ENCODE results near the gene TMEM151A. TPM values are rescaled to one million over a fixed set of nuclear protein-coding genes. Genes with fewer than 3 reads are reported as not detected.

TMEM151A gene
- total and polyA plus RNA-seq, 2 of the 4 experiments (the other 2 are of a cell fraction): 0.03 TPM; not detected in 1

GRCh38 chr11:66268244-66268951, 23.3 kb upstream of the TMEM151A start, which contains the start of gene RAB1B (continued):
- TF ChIP-seq MXI1 (IDR thresholded peaks at IDR 0.05; ENCODE audit: borderline replicate concordance, low read depth, low read length) (peak; percentile 24; the same call in 1 of the 2 replicates), NFE2L2 (IDR thresholded peaks at IDR 0.05; ENCODE audit: low read depth, low read length) (no peak)

GRCh38 chr11:66268952-66269905, 22.5 kb upstream of the TMEM151A start:
- Histone ChIP-seq H4K91ac (ENCODE audit: insufficient read depth, low read depth, low read length) (peak overlapping the region; percentile 87), H3K27ac (ENCODE audit: insufficient read depth, low read length) (peak overlapping the region; percentile 94), H3K4ac (ENCODE audit: low read depth, low read length) (peak overlapping the region; percentile 92), H3K27me3 (ENCODE audit: control insufficient read depth, insufficient read depth, low read length) (no peaks in the 10 kb centered on the region), H2BK20ac (ENCODE audit: low read depth, low read length) (no peak overlapping the region), H3K18ac (ENCODE audit: low read depth, low read length) (peak overlapping the region; percentile 56), H2BK5ac (ENCODE audit: low read depth, low read length, poor library complexity, severe bottlenecking) (peak overlapping the region; percentile 97), H3K79me1 (ENCODE audit: low read depth in 1 of 2, low read length in 2 of 2) (peaks cover 10 to 55% of the 10 kb centered on the region in 2 experiments), H3K4me2 (ENCODE audit: low read depth, low read length) (peak overlapping the region; percentile 90), H3K14ac (replicated peaks; ENCODE audit: low read depth, low read length) (peak overlapping the region; percentile 92), H3K4me1 (ENCODE audit: control insufficient read depth, insufficient read depth, low read length) (peaks cover 4% of the 10 kb centered on the region; the same call in 1 of the 2 replicates), H4K5ac (ENCODE audit: low read depth, low read length) (peak overlapping the region; percentile 81), H3K9me1 (ENCODE audit: insufficient read depth, low read length) (peaks cover 2% of the 10 kb centered on the region; the same call in 1 of the 2 replicates), H3K9ac (ENCODE audit: low read depth, low read length) (peak overlapping the region; percentile 86), H2BK120ac (ENCODE audit: low read depth, low read length) (peak overlapping the region; percentile 40), H3K23ac (ENCODE audit: low read depth, low read length) (peak overlapping the region; percentile 79), H3K4me3 (ENCODE audit: insufficient read depth, low read depth, low read length) (peak overlapping the region; percentile 63), H3K56ac (ENCODE audit: extremely low read depth, insufficient read depth, low read length) (peak overlapping the region; percentile 91), H2BK15ac (ENCODE audit: low read depth, low read length) (peak overlapping the region; percentile 43; the same call in 1 of the 3 replicates), H2AFZ (replicated peaks; ENCODE audit: low read length, poor library complexity) (peak overlapping the region; percentile 95), H4K8ac (ENCODE audit: low read depth in 2 of 2, low read length in 2 of 2) (peak overlapping the region; percentile 59 to 98), H3K36me3 (ENCODE audit: control insufficient read depth, insufficient read depth, low read length) (peaks cover 40% of the 10 kb centered on the region), H2AK9ac (replicated peaks; ENCODE audit: low read depth, low read length, poor library complexity) (peak overlapping the region; percentile 99), H2AK5ac (ENCODE audit: low read depth, low read length) (peak overlapping the region; percentile 94), H4K20me1 (ENCODE audit: insufficient read depth, low read length) (peaks cover 34% of the 10 kb centered on the region; the same call in 1 of the 2 replicates), H3K9me3 (ENCODE audit: control insufficient read depth, insufficient read depth, low read length) (no peaks in the 10 kb centered on the region)
- intact Hi-C loops (cut with micrococcal nuclease) (no loop called here), in situ Hi-C loops (cut with MboI; ENCODE audit: low sequenced_read_pairs) (no loop called here), dilution Hi-C loops (cut with HindIII; ENCODE audit: low sequenced_read_pairs, unreplicated experiment) (no loop called here)
- BruUV-seq (replicated peaks): TSS peak; percentile 56
- POLR2A ChIA-PET (ENCODE audit: unreplicated experiment): no interaction called here
- CTCF ChIA-PET: no interaction called here
- DNase-seq (peak; percentile 48), ATAC-seq (ENCODE audit: low read depth) (peak; percentile 2; the same call in 1 of the 2 replicates)
- TF ChIP-seq, protein P1, sequence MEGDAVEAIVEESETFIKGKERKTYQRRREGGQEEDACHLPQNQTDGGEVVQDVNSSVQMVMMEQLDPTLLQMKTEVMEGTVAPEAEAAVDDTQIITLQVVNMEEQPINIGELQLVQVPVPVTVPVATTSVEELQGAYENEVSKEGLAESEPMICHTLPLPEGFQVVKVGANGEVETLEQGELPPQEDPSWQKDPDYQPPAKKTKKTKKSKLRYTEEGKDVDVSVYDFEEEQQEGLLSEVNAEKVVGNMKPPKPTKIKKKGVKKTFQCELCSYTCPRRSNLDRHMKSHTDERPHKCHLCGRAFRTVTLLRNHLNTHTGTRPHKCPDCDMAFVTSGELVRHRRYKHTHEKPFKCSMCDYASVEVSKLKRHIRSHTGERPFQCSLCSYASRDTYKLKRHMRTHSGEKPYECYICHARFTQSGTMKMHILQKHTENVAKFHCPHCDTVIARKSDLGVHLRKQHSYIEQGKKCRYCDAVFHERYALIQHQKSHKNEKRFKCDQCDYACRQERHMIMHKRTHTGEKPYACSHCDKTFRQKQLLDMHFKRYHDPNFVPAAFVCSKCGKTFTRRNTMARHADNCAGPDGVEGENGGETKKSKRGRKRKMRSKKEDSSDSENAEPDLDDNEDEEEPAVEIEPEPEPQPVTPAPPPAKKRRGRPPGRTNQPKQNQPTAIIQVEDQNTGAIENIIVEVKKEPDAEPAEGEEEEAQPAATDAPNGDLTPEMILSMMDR (conservative IDR thresholded peaks at IDR 0.05; ENCODE audit: low read depth, low read length): peak; percentile 40
- no peak for TF ChIP-seq RFX5 (IDR thresholded peaks at IDR 0.05; ENCODE audit: low read depth, low read length)
- 0 out of 2 replicates have a peak, but pooled peaks have one; percentile 42 for TF ChIP-seq MXI1 (IDR thresholded peaks at IDR 0.05; ENCODE audit: borderline replicate concordance, low read depth, low read length)
- WGBS, 2 experiments (ENCODE audit: extremely low coverage in 2 of 2, insufficient read length in 1 of 2): 0% methylated on average over 13 of the region's 32 CpGs; no CpG with 5 or more reads in 1 of the 2 experiments

Data from IMR-90 (cell line).